WTC11 (cell line): ENCODE data around the gene CACTIN. TPM values are rescaled to one million over a fixed set of nuclear protein-coding genes. Genes with fewer than 3 reads are reported as not detected.

Experiments used
- CBFB ChIP-seq: sonication (generic); formaldehyde crosslinking; IDR thresholded peaks from 2 replicates; pipeline ENCODE4 v1.8.1; 2022; ENCODE audit warnings: mild to moderate bottlenecking, low read depth, missing genetic modification reagents
- CREM ChIP-seq: sonication (generic); formaldehyde crosslinking; IDR thresholded peaks from 2 replicates; pipeline ENCODE4 v1.8.1; 2022; ENCODE audit warnings: mild to moderate bottlenecking, missing genetic modification reagents, moderate library complexity
- FOXP1 ChIP-seq: sonication (generic); formaldehyde crosslinking; IDR thresholded peaks from 2 replicates; pipeline ENCODE4 v1.8.0; 2022; ENCODE audit warnings: missing genetic modification reagents, mild to moderate bottlenecking, moderate library complexity, borderline replicate concordance
- FOXP4 ChIP-seq: sonication (generic); formaldehyde crosslinking; IDR thresholded peaks from 2 replicates; pipeline ENCODE4 v1.8.0; 2022; ENCODE audit warnings: mild to moderate bottlenecking, missing genetic modification reagents
- GABPB1 ChIP-seq: sonication (generic); formaldehyde crosslinking; IDR thresholded peaks from 2 replicates; pipeline ENCODE4 v1.8.1; 2023; ENCODE audit warnings: mild to moderate bottlenecking, missing genetic modification reagents
- MAX ChIP-seq: sonication (generic); formaldehyde crosslinking; IDR thresholded peaks from 2 replicates; pipeline ENCODE4 v1.8.0; 2022; ENCODE audit warnings: mild to moderate bottlenecking, missing genetic modification reagents
- MLX ChIP-seq: sonication (generic); formaldehyde crosslinking; IDR thresholded peaks from 2 replicates; pipeline ENCODE4 v1.8.1; 2023; ENCODE audit warnings: mild to moderate bottlenecking, missing genetic modification reagents, moderate library complexity
- NFE2L1 ChIP-seq: sonication (generic); formaldehyde crosslinking; IDR thresholded peaks from 2 replicates; pipeline ENCODE4 v1.8.1; 2023; ENCODE audit warnings: missing genetic modification reagents
- NR2C2 ChIP-seq: sonication (generic); formaldehyde crosslinking; IDR thresholded peaks from 2 replicates; pipeline ENCODE4 v1.8.0; 2022; ENCODE audit warnings: mild to moderate bottlenecking, missing genetic modification reagents
- RELA ChIP-seq: sonication (generic); formaldehyde crosslinking; IDR thresholded peaks from 2 replicates; pipeline ENCODE4 v1.8.1; 2022; ENCODE audit warnings: missing genetic modification reagents, mild to moderate bottlenecking, borderline replicate concordance
- SP1 ChIP-seq: sonication (generic); formaldehyde crosslinking; conservative IDR thresholded peaks from 2 replicates; pipeline ENCODE4 v1.8.1; 2022; ENCODE audit warnings: missing genetic modification reagents
- TCF7 ChIP-seq: sonication (generic); formaldehyde crosslinking; IDR thresholded peaks from 2 replicates; pipeline ENCODE4 v1.8.0; 2022; ENCODE audit warnings: mild to moderate bottlenecking, low read depth, missing genetic modification reagents, moderate library complexity
- TP53 ChIP-seq: sonication (generic); formaldehyde crosslinking; IDR thresholded peaks from 2 replicates; pipeline ENCODE4 v1.8.1; 2023; ENCODE audit warnings: mild to moderate bottlenecking, missing genetic modification reagents
- ZNF416 ChIP-seq: fragments of 250-450 bp; sonication (Bioruptor Pico); IDR thresholded peaks from 2 replicates; pipeline ENCODE4 v1.9.0; 2021; ENCODE audit warnings: mild to moderate bottlenecking, inconsistent platforms
- ZNF423 ChIP-seq: fragments of 250-450 bp; sonication (Bioruptor Pico); IDR thresholded peaks from 2 replicates; pipeline ENCODE4 v2.1.2; 2022; ENCODE audit warnings: mild to moderate bottlenecking, moderate library complexity
- total RNA-seq: library from RNA; stranded (reverse); gene quantifications from 3 replicates; pipeline ENCODE4 v1.2.3, GENCODE V29; 2021
- TF ChIP-seq, protein P1 (sequence below): fragments of 250-450 bp; sonication (Bioruptor Pico); IDR thresholded peaks from 2 replicates; pipeline ENCODE4 v1.9.0; 2021; ENCODE audit warnings: mild to moderate bottlenecking, borderline replicate concordance
- TF ChIP-seq, protein P2 (sequence below): sonication (generic); formaldehyde crosslinking; IDR thresholded peaks from 2 replicates; pipeline ENCODE4 v1.8.0; 2022; ENCODE audit warnings: mild to moderate bottlenecking, missing genetic modification reagents

Gene CACTIN
- total RNA-seq, 1 experiment from 2014 or later = 42.2 TPM

GRCh38 chr19:3576696-3577443, 49.7 kb downstream of the CACTIN start (continued):
- TF ChIP-seq, protein P1, sequence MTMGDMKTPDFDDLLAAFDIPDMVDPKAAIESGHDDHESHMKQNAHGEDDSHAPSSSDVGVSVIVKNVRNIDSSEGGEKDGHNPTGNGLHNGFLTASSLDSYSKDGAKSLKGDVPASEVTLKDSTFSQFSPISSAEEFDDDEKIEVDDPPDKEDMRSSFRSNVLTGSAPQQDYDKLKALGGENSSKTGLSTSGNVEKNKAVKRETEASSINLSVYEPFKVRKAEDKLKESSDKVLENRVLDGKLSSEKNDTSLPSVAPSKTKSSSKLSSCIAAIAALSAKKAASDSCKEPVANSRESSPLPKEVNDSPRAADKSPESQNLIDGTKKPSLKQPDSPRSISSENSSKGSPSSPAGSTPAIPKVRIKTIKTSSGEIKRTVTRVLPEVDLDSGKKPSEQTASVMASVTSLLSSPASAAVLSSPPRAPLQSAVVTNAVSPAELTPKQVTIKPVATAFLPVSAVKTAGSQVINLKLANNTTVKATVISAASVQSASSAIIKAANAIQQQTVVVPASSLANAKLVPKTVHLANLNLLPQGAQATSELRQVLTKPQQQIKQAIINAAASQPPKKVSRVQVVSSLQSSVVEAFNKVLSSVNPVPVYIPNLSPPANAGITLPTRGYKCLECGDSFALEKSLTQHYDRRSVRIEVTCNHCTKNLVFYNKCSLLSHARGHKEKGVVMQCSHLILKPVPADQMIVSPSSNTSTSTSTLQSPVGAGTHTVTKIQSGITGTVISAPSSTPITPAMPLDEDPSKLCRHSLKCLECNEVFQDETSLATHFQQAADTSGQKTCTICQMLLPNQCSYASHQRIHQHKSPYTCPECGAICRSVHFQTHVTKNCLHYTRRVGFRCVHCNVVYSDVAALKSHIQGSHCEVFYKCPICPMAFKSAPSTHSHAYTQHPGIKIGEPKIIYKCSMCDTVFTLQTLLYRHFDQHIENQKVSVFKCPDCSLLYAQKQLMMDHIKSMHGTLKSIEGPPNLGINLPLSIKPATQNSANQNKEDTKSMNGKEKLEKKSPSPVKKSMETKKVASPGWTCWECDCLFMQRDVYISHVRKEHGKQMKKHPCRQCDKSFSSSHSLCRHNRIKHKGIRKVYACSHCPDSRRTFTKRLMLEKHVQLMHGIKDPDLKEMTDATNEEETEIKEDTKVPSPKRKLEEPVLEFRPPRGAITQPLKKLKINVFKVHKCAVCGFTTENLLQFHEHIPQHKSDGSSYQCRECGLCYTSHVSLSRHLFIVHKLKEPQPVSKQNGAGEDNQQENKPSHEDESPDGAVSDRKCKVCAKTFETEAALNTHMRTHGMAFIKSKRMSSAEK (CRISPR knock-in tag) = 0 out of 2 replicates have a peak, but pooled peaks have one; percentile 24
- TF ChIP-seq RELA (CRISPR knock-in tag) (no peak), NFE2L1 (CRISPR knock-in tag) (no peak), MAX (peak; percentile 74), FOXP4 (CRISPR knock-in tag) (peak; percentile 64; the same call in 1 of the 2 replicates), MLX (0 out of 2 replicates have a peak, but pooled peaks have one; percentile 50), TCF7 (no peak), CREM (CRISPR knock-in tag) (no peak), SP1 (CRISPR knock-in tag) (peak; percentile 66), ZNF416 (CRISPR knock-in tag) (0 out of 2 replicates have a peak, but pooled peaks have one; percentile 55), ZNF423 (CRISPR knock-in tag) (no peak), GABPB1 (CRISPR knock-in tag) (no peak), NR2C2 (CRISPR knock-in tag) (no peak), CBFB (0 out of 2 replicates have a peak, but pooled peaks have one; percentile 71), FOXP1 (CRISPR knock-in tag) (peak; percentile 68; the same call in 1 of the 2 replicates), TP53 (CRISPR knock-in tag) (peak; percentile 81)
- TF ChIP-seq, protein P2, sequence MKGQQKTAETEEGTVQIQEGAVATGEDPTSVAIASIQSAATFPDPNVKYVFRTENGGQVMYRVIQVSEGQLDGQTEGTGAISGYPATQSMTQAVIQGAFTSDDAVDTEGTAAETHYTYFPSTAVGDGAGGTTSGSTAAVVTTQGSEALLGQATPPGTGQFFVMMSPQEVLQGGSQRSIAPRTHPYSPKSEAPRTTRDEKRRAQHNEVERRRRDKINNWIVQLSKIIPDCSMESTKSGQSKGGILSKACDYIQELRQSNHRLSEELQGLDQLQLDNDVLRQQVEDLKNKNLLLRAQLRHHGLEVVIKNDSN (CRISPR knock-in tag) = peak; percentile 26; the same call in 1 of the 2 replicates
- TF ChIP-seq, all 79 proteins: peak for 17
